Endothelial cell of umbilical vein (primary cell): Measurements from ENCODE around the gene TLE1. TPM values are rescaled to one million over a fixed set of nuclear protein-coding genes. Genes with fewer than 3 reads are reported as not detected.

ENCODE experiments used
- BruUV-seq: library from RNA; stranded (reverse); fragments of 400-500 nt; replicated peaks from 2 replicates; lab custom pipeline; 2021; lab: Mats Ljungman, UMichigan
- CTCF ChIA-PET: fragments of 300-600, 350-600 bp; sonication (Branson Sonifier 250); formaldehyde crosslinking; loops from one replicate; lab custom pipeline; 2021; ENCODE audit warnings: antibody characterized with exemption, inconsistent platforms; lab: Charles Lee
- POLR2A ChIA-PET: fragments of 300-600, 350-600 bp; sonication (Branson Sonifier 250); formaldehyde crosslinking; loops from one replicate; lab custom pipeline; 2021; ENCODE audit warnings: antibody characterized with exemption, inconsistent platforms; lab: Charles Lee
- DNase-seq: peaks from one replicate; pipeline ENCODE4 v3.0.0-alpha.2; 2011; ENCODE audit warnings: low read depth, low spot score
- FAIRE-seq: peaks from 2 replicates; lab custom pipeline; 2011; peaks lifted over from hg19 to GRCh38; lab: Jason Lieb, UNC
- H2AFZ ChIP-seq: 2 replicates; pipeline ENCODE4 v1.6.0; 2012; ENCODE audit warnings: low read depth, low read length, control low read depth, inconsistent platforms
- H3K27ac ChIP-seq: 2 replicates; pipeline ENCODE4 v1.5.1; 2011; ENCODE audit warnings: low read depth, mild to moderate bottlenecking, control low read depth, low read length, moderate library complexity; ENCODE audit not compliant: insufficient read depth
- H3K27me3 ChIP-seq, 2 experiments: 2 replicates each; pipeline versions ENCODE4 v1.6.0 to v1.6.1; 2011; ENCODE audit warnings: low read length in 2 of 2, mixed read lengths in 1 of 2; ENCODE audit not compliant: control insufficient read depth in 2 of 2, insufficient read depth in 2 of 2
- H3K36me3 ChIP-seq, 2 experiments: 2 replicates in 1 of 2; 3 replicates in 1 of 2; pipeline ENCODE4 v1.5.1; 2011; ENCODE audit warnings: low read length in 2 of 2, mild to moderate bottlenecking in 1 of 2, moderate library complexity in 1 of 2; ENCODE audit not compliant: control insufficient read depth in 2 of 2, insufficient read depth in 2 of 2; ENCODE audit errors: extremely low read depth in 1 of 2
- H3K4me1 ChIP-seq: 3 replicates; pipeline ENCODE4 v1.5.1; 2011; ENCODE audit warnings: mild to moderate bottlenecking, low read length; ENCODE audit not compliant: control insufficient read depth, insufficient read depth; ENCODE audit errors: extremely low read depth
- H3K4me2 ChIP-seq: 2 replicates; pipeline ENCODE4 v1.6.1; 2011; ENCODE audit warnings: low read length, control low read depth, mixed read lengths; ENCODE audit not compliant: insufficient read depth
- H3K4me3 ChIP-seq, 3 experiments: fragments of 200-600 bp in 1 of 3; sonication (generic), shearing (Covaris generic) in 1 of 3; replicated peaks in 1 of 3; 2 replicates each; pipeline ENCODE4 v1.5.1; 2011 to 2016; ENCODE audit warnings: control low read depth in 3 of 3, low read length in 3 of 3, mild to moderate bottlenecking in 2 of 3, inconsistent platforms in 1 of 3, low read depth in 1 of 3, moderate library complexity in 1 of 3; ENCODE audit not compliant: insufficient read depth in 1 of 3
- H3K79me2 ChIP-seq: 2 replicates; pipeline ENCODE4 v1.6.0; 2012; ENCODE audit warnings: low read length, inconsistent platforms; ENCODE audit not compliant: control insufficient read depth, insufficient read depth
- H3K9ac ChIP-seq: replicated peaks from 2 replicates; pipeline ENCODE3; 2011; ENCODE audit warnings: low read length, control low read depth; ENCODE audit not compliant: insufficient read depth; ENCODE audit errors: extremely low read depth
- H3K9me1 ChIP-seq: replicated peaks from 3 replicates; pipeline ENCODE4 v1.6.0; 2011; ENCODE audit warnings: mild to moderate bottlenecking, low read length; ENCODE audit not compliant: control insufficient read depth, insufficient read depth; ENCODE audit errors: extremely low read depth
- H3K9me3 ChIP-seq: replicated peaks from 2 replicates; pipeline ENCODE4 v1.5.1; 2012; ENCODE audit warnings: low read length, inconsistent platforms; ENCODE audit not compliant: control insufficient read depth, insufficient read depth
- H4K20me1 ChIP-seq: replicated peaks from 2 replicates; pipeline ENCODE3; 2011; ENCODE audit warnings: mild to moderate bottlenecking, low read length; ENCODE audit not compliant: control insufficient read depth, insufficient read depth; ENCODE audit errors: extremely low read depth
- CTCF ChIP-seq, 2 donors: IDR thresholded peaks; 1 replicate in 1 of 2; 2 replicates in 1 of 2; pipeline ENCODE4 v1.5.1; 2011; ENCODE audit warnings: low read length in 2 of 2, mild to moderate bottlenecking in 2 of 2, moderate library complexity in 2 of 2, control low read depth in 1 of 2, inconsistent platforms in 1 of 2, low read depth in 1 of 2; ENCODE audit not compliant: insufficient read depth in 1 of 2; ENCODE audit errors: extremely low read depth in 1 of 2
- EZH2 ChIP-seq: IDR thresholded peaks from 2 replicates; pipeline ENCODE4 v1.6.1; 2012; ENCODE audit warnings: borderline replicate concordance, low read depth, mild to moderate bottlenecking, moderate library complexity, low read length, inconsistent platforms; ENCODE audit not compliant: severe bottlenecking
- FOS ChIP-seq: IDR thresholded peaks from 2 replicates; pipeline ENCODE4 v1.6.1; 2011; ENCODE audit warnings: mild to moderate bottlenecking, low read length, moderate library complexity, borderline replicate concordance; ENCODE audit not compliant: insufficient read depth
- GATA2 ChIP-seq: IDR thresholded peaks from 2 replicates; pipeline ENCODE4 v1.7.0; 2011; ENCODE audit warnings: low read depth, mild to moderate bottlenecking, moderate library complexity, mixed read lengths, low read length; ENCODE audit not compliant: insufficient read length, insufficient read depth
- JUN ChIP-seq: IDR thresholded peaks from 2 replicates; pipeline ENCODE4 v1.6.1; 2011; ENCODE audit warnings: borderline replicate concordance, low read depth; ENCODE audit not compliant: insufficient read length, insufficient read depth
- MAX ChIP-seq: IDR thresholded peaks from 2 replicates; pipeline ENCODE4 v1.6.1; 2011; ENCODE audit not compliant: insufficient read depth, insufficient read length
- MYC ChIP-seq: IDR thresholded peaks from one replicate; pipeline ENCODE4 v1.6.1; 2011; ENCODE audit warnings: mild to moderate bottlenecking, low read depth, low read length
- POLR2A ChIP-seq: IDR thresholded peaks from 2 replicates; pipeline ENCODE4 v1.6.1; 2012; ENCODE audit warnings: low read depth, mild to moderate bottlenecking, control low read depth, low read length
- POLR2AphosphoS5 ChIP-seq: IDR thresholded peaks from 2 replicates; pipeline ENCODE4 v1.6.1; 2012; ENCODE audit warnings: low read depth, mild to moderate bottlenecking, control low read depth, low read length, moderate library complexity; ENCODE audit not compliant: insufficient read depth
- dilution Hi-C: fragments of 300-500 bp; cut with MboI; formaldehyde crosslinking; loops from one replicate; pipeline ENCODE4 v1.15.0; 2019; ENCODE audit warnings: low sequenced_read_pairs; ENCODE audit not compliant: extremely low pct_ligation_motif_present
- intact Hi-C: fragments of 100-400 bp; cut with micrococcal nuclease; formaldehyde crosslinking; loops from one replicate; pipeline ENCODE4 v1.10.0; 2022
- polyA plus RNA-seq, 4 experiments: library from polyadenylated mRNA; depleted of rRNA in 3 of 4; stranded (reverse) in 3 of 4; unstranded in 1 of 4; fragments of >200 nt; gene quantifications; 2 replicates each; pipeline versions ENCODE4 v1.2.1 to v1.2.3, GENCODE V29; 2011 to 2012; ENCODE audit warnings: missing spikeins in 1 of 4
- total RNA-seq: library from RNA; stranded (reverse); gene quantifications from 2 replicates; pipeline ENCODE4 v1.2.3, GENCODE V29; 2021

TLE1 gene
- total and polyA plus RNA-seq, 2 donors (not counting 3 experiments of a cell fraction or from before 2014, with no cell fraction given), result 55.0 to 58.2 TPM

GRCh38 chr9:81549500-81550206 is 139.7 kb downstream of the TLE1 start:
- CTCF ChIA-PET, result interaction anchor here (0.6 to 1.6 kb wide), 2 partner anchors 12 to 27 kb away, joined by 3 to 5 read pairs; no protein-coding TSS in a partner anchor
- FAIRE-seq (no peak), DNase-seq (no peak)
- dilution Hi-C loops, result no loop called here
- Histone ChIP-seq H3K4me2 (no peak overlapping the region), H3K9me1 (no peaks in the 10 kb centered on the region), H3K27me3 (no peaks in the 10 kb centered on the region), H3K9me3 (no peaks in the 10 kb centered on the region), H3K36me3 (no peaks in the 10 kb centered on the region), H3K9ac (no peak overlapping the region), H3K4me1 (peaks cover 7% of the 10 kb centered on the region), H3K79me2 (no peaks in the 10 kb centered on the region), H3K27ac (no peak overlapping the region), H3K4me3 (no peak overlapping the region), H4K20me1 (no peaks in the 10 kb centered on the region), H2AFZ (no peak overlapping the region)
- POLR2A ChIA-PET, result no interaction called here
- no TSS peak for BruUV-seq
- no peak for TF ChIP-seq MAX
- TF ChIP-seq CTCF (IDR thresholded peaks at IDR 0.05; ENCODE audit: extremely low read depth in 1 of 2, insufficient read depth in 1 of 2, low read depth in 1 of 2, low read length in 2 of 2), result no peak
- intact Hi-C loops, result no loop called here

GRCh38 chr9:81548911-81549310 is 140.4 kb downstream of the TLE1 start:
- Histone ChIP-seq H3K79me2 (no peaks in the 10 kb centered on the region), H2AFZ (no peak overlapping the region), H4K20me1 (no peaks in the 10 kb centered on the region), H3K4me2 (no peak overlapping the region), H3K27me3 (no peaks in the 10 kb centered on the region), H3K36me3 (no peaks in the 10 kb centered on the region), H3K4me3 (no peak overlapping the region), H3K9me3 (no peaks in the 10 kb centered on the region), H3K27ac (no peak overlapping the region), H3K4me1 (peaks cover 10% of the 10 kb centered on the region), H3K9me1 (no peaks in the 10 kb centered on the region), H3K9ac (no peak overlapping the region)
- ChIA-PET CTCF (no interaction called here), POLR2A (no interaction called here)
- DNase-seq (no peak), FAIRE-seq (no peak)
- dilution Hi-C loops (no loop called here), intact Hi-C loops (no loop called here)
- no peak for TF ChIP-seq EZH2
- TF ChIP-seq POLR2A, result no peak
- no peak for TF ChIP-seq JUN
- no peak for TF ChIP-seq MAX
- TF ChIP-seq FOS, result no peak
- TF ChIP-seq MYC, result no peak
- no peak for TF ChIP-seq POLR2AphosphoS5
- TF ChIP-seq GATA2, result no peak
- TF ChIP-seq CTCF (IDR thresholded peaks at IDR 0.05; ENCODE audit: extremely low read depth in 1 of 2, insufficient read depth in 1 of 2, low read depth in 1 of 2, low read length in 2 of 2), result no peak
- no TSS peak for BruUV-seq
